ENCODE results near the gene DCDC1.

Gene DCDC1

GRCh38 chr11:30823119-30823518 is 546.4 kb downstream of the DCDC1 start:
- DNase-seq = no peak

DNA sequence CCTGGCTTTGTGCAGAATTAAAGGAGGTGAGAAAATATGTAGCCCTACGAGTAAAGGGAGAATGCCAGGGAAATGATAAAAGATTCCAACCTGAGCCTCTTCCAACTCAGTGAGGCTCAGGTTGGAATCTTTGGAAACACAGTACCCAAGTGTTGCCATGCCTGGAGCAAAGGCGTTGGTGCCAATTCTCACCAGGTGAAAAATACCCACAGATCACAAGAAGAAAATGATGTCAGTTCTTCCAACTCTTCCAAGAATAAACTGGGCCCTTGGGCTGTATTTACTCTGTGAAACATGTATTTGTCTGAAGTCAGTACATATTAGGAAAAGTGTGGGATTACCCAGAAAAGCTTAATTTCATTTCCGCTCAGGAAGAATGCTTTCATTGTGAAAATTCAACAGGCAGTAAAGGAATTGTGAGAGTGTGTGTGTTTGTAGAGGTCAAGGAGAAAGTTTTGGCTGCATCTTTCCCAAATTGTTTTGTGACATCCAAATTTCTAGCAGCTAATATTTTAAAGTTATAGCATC is 548.0 kb downstream of the DCDC1 start:
- no peak for DNase-seq

DNA sequence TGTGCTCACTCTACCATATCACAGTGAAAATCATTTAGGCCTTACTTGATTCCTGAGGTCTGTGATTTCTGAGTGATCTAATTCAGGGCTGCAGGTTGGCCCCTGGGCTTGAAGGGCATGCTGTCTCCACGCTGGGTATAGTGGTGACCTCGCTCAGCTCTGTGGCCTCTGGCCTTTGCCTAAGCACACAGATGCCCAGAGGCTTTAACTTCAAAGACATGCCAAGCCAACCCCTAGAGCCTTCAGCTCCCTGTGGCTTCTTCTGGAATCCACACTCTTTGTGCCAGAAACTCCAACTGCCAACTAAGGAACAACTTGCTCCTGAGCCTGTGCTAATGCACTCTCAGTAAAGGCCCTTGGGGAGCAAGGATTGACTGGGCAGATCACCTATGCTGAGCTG is 550.8 kb downstream of the DCDC1 start:
- DNase-seq = no peak

- no peak for DNase-seq
Observed at GRCh38 chr11:30816959-30817880, 552.3 kb downstream of the DCDC1 start.

- no peak for DNase-seq
Observed at GRCh38 chr11:30815619-30816018, 553.9 kb downstream of the DCDC1 start.

- no peak for DNase-seq
Observed at GRCh38 chr11:30814737-30815136, 554.8 kb downstream of the DCDC1 start.

Measured in CD4-positive, alpha-beta T cell treated with Interferon alpha-2 for 1 hour (primary cell).